HEK293 (cell line): Measurements from ENCODE around the gene IFT52.

ENCODE experiments used
- HOXA7 ChIP-seq: sonication (generic); formaldehyde crosslinking; IDR thresholded peaks from 2 replicates; pipeline ENCODE4 v1.8.1; 2022; ENCODE audit warnings: missing genetic modification reagents, borderline replicate concordance
- KLF9 ChIP-seq: fragments of 450-650 bp; formaldehyde crosslinking; IDR thresholded peaks from 2 replicates; pipeline ENCODE4 v1.5.1; 2016; ENCODE audit warnings: missing biosample characterization, missing genetic modification characterization, low read depth
- MZF1 ChIP-seq: fragments of 450-650 bp; formaldehyde crosslinking; IDR thresholded peaks from 2 replicates; pipeline ENCODE4 v1.5.1; 2017; ENCODE audit warnings: missing biosample characterization, missing genetic modification characterization, borderline replicate concordance
- ZNF24 ChIP-seq: fragments of 450-650 bp; formaldehyde crosslinking; IDR thresholded peaks from 2 replicates; pipeline ENCODE4 v1.5.1; 2016; ENCODE audit warnings: missing biosample characterization, missing genetic modification characterization
- ZNF777 ChIP-seq: fragments of 450-650 bp; formaldehyde crosslinking; IDR thresholded peaks from 2 replicates; pipeline ENCODE4 v1.5.1; 2017; ENCODE audit warnings: missing biosample characterization, missing genetic modification characterization, borderline replicate concordance
- ZNF837 ChIP-seq: fragments of 450-650 bp; formaldehyde crosslinking; IDR thresholded peaks from 2 replicates; pipeline ENCODE4 v1.5.1; 2016; ENCODE audit warnings: missing biosample characterization, missing genetic modification characterization
- TF ChIP-seq, protein P1 (sequence below): fragments of 450-650 bp; formaldehyde crosslinking; IDR thresholded peaks from 2 replicates; pipeline ENCODE4 v1.5.1; 2016; ENCODE audit warnings: missing biosample characterization, missing genetic modification characterization
- TF ChIP-seq, protein P2 (sequence below): fragments of 450-650 bp; formaldehyde crosslinking; IDR thresholded peaks from 2 replicates; pipeline ENCODE4 v1.5.1; 2016; ENCODE audit warnings: missing biosample characterization, missing genetic modification characterization
- TF ChIP-seq, protein P3 (sequence below): fragments of 450-650 bp; formaldehyde crosslinking; IDR thresholded peaks from 2 replicates; pipeline ENCODE4 v1.5.1; 2016; ENCODE audit warnings: missing biosample characterization, missing genetic modification characterization, low read depth

DNA sequence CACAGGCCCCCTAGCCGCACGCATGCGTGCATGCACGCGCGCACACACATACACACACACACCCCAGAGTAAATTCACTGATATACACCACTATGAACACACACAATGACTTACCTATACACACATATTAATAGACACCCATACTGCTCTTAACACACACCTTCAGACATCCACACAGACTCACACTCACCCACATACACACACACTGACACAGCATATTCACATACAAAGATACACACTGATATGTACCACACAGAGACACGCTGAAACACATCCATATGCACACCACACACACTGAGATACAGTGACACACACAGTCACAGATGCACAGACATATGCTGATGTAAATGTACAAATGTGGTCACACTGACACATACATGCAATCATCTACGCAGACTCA, 26.3 kb upstream of the IFT52 start:
- TF ChIP-seq, protein P1, sequence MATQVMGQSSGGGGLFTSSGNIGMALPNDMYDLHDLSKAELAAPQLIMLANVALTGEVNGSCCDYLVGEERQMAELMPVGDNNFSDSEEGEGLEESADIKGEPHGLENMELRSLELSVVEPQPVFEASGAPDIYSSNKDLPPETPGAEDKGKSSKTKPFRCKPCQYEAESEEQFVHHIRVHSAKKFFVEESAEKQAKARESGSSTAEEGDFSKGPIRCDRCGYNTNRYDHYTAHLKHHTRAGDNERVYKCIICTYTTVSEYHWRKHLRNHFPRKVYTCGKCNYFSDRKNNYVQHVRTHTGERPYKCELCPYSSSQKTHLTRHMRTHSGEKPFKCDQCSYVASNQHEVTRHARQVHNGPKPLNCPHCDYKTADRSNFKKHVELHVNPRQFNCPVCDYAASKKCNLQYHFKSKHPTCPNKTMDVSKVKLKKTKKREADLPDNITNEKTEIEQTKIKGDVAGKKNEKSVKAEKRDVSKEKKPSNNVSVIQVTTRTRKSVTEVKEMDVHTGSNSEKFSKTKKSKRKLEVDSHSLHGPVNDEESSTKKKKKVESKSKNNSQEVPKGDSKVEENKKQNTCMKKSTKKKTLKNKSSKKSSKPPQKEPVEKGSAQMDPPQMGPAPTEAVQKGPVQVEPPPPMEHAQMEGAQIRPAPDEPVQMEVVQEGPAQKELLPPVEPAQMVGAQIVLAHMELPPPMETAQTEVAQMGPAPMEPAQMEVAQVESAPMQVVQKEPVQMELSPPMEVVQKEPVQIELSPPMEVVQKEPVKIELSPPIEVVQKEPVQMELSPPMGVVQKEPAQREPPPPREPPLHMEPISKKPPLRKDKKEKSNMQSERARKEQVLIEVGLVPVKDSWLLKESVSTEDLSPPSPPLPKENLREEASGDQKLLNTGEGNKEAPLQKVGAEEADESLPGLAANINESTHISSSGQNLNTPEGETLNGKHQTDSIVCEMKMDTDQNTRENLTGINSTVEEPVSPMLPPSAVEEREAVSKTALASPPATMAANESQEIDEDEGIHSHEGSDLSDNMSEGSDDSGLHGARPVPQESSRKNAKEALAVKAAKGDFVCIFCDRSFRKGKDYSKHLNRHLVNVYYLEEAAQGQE: no peak
- TF ChIP-seq, protein P2, sequence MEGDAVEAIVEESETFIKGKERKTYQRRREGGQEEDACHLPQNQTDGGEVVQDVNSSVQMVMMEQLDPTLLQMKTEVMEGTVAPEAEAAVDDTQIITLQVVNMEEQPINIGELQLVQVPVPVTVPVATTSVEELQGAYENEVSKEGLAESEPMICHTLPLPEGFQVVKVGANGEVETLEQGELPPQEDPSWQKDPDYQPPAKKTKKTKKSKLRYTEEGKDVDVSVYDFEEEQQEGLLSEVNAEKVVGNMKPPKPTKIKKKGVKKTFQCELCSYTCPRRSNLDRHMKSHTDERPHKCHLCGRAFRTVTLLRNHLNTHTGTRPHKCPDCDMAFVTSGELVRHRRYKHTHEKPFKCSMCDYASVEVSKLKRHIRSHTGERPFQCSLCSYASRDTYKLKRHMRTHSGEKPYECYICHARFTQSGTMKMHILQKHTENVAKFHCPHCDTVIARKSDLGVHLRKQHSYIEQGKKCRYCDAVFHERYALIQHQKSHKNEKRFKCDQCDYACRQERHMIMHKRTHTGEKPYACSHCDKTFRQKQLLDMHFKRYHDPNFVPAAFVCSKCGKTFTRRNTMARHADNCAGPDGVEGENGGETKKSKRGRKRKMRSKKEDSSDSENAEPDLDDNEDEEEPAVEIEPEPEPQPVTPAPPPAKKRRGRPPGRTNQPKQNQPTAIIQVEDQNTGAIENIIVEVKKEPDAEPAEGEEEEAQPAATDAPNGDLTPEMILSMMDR: no peak
- TF ChIP-seq ZNF24 (tag by site-specific recombination): no peak
- TF ChIP-seq, protein P3, sequence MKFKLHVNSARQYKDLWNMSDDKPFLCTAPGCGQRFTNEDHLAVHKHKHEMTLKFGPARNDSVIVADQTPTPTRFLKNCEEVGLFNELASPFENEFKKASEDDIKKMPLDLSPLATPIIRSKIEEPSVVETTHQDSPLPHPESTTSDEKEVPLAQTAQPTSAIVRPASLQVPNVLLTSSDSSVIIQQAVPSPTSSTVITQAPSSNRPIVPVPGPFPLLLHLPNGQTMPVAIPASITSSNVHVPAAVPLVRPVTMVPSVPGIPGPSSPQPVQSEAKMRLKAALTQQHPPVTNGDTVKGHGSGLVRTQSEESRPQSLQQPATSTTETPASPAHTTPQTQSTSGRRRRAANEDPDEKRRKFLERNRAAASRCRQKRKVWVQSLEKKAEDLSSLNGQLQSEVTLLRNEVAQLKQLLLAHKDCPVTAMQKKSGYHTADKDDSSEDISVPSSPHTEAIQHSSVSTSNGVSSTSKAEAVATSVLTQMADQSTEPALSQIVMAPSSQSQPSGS: no peak
- no peak for TF ChIP-seq HOXA7 (CRISPR knock-in tag)
- TF ChIP-seq ZNF837 (tag by site-specific recombination): no peak
- TF ChIP-seq ZNF777 (tag by site-specific recombination): no peak
- no peak for TF ChIP-seq KLF9 (tag by site-specific recombination)
- no peak for TF ChIP-seq MZF1
